Neural progenitor cell (in vitro differentiated cells): Measurements from ENCODE around the gene KIT.

Experiments
- EZH2 ChIP-seq: fragments of 200-600 bp; sonication (generic); IDR thresholded peaks from 2 replicates; pipeline ENCODE4 v1.6.1; 2017; ENCODE audit warnings: antibody characterized with exemption, mild to moderate bottlenecking, moderate library complexity
- EZH2phosphoT487 ChIP-seq: fragments of 200-600 bp; sonication (generic); IDR thresholded peaks from 2 replicates; pipeline ENCODE4 v1.6.1; 2017; ENCODE audit warnings: antibody characterized with exemption

GRCh38 chr4:54741202-54741601, 83.4 kb downstream of the KIT start:
- TF ChIP-seq EZH2phosphoT487, result no peak
- no peak for TF ChIP-seq EZH2
